HG03097 (cell line): Measurements from ENCODE around the gene ANKRD63.

ENCODE experiments used
- ATAC-seq: cut with Tn5 transposase; IDR thresholded peaks from one replicate; pipeline ENCODE4 v1.9.1; 2021; ENCODE audit not compliant: unreplicated experiment, low FRiP score

The ANKRD63 gene

GRCh38 chr15:40246496-40247280 lies 36.2 kb downstream of the ANKRD63 start:
- no peak for ATAC-seq

DNA sequence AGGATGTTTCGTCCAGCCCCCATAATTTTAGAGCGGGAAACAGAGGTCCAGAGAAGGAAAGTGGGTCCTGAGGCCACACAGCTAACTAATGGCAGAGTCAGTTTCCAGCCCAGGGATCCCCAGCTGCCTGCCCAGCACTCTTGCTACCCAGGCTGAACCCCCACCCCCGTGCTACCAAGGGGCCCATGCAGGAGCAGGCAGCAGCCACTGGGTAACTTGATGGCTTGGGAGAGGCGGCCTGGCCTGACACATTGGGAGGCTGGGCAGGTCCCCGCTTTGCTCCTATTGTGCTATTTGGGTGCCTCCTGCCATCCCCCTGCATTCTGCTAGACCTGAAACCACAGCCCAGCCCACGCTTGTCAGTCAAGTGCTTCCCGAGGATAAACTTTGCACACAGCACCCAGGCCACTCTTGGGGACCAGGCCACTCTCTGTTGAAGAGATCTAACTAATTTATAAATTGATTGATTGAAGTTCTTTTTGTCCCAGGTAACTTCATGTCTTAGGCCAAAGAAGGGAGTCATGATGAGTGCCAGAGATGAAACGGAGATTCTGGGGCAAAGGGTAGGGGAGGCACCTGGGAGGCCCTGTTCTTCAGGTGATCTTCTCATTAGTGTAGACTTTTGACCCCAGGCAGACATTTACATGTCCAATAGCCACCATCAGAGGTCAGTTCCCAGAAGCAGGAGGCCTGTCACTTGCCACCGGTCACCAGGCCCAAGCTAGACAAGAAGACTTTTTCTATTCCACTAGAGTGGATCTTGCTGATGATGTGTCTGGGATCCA lies 37.0 kb downstream of the ANKRD63 start:
- no peak for ATAC-seq

- ATAC-seq: no peak
These were observed 37.8 kb downstream of the ANKRD63 start for GRCh38 chr15:40244961-40245523.

DNA sequence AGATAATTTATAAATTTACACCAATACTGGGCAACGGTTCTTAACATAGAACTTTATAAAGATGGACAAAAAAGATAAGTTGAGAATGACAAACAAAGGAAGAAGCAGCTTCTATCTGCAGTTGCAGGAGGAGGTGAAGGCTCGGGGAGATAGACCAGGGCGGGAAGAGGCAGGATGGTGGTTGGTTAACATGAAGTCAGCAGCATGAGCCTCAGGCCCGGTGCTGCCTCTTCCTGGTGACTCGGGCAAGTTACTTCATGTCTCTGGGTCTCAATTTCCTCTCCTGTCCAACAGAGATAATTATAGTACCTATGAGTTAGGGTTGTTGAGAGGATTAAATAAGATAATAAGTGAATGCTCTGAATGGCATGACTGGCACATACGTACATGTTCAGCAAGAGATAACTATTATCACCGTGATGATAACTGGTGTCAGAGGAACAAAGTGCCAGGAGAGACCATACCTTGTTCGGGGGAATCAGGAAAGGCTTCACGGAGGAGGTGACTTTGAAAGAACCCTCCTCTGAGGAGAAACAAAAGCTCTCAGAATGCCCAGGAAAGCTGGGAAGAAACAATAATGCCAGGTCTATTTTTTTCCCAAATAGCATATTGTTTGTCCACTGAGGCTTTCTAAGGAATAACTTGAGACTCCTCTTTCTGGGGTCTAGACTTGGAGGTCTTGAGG lies 39.6 kb downstream of the ANKRD63 start:
- ATAC-seq: no peak

DNA sequence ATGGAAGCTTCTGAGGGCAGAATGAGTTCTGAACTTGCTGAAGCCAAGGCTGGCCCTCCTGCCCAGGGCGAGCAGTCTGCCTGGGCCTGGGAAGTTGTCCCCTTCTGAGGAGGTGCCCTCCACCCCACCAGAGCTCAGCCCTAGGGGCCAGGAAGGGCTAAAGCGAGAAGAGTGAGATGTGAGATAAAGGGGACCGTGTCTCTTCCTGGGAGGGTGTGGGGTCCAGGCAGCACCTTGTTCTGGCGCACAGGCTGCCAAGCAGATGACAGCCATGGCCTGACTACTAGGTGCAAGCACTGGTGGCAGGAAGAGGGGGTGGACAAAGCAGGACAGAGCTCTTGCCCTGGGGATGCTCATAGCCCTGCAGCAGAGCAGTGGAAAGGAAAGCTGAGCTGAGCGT lies 40.3 kb downstream of the ANKRD63 start:
- no peak for ATAC-seq

GRCh38 chr15:40242213-40242599 lies 40.7 kb downstream of the ANKRD63 start:
- no peak for ATAC-seq

DNA sequence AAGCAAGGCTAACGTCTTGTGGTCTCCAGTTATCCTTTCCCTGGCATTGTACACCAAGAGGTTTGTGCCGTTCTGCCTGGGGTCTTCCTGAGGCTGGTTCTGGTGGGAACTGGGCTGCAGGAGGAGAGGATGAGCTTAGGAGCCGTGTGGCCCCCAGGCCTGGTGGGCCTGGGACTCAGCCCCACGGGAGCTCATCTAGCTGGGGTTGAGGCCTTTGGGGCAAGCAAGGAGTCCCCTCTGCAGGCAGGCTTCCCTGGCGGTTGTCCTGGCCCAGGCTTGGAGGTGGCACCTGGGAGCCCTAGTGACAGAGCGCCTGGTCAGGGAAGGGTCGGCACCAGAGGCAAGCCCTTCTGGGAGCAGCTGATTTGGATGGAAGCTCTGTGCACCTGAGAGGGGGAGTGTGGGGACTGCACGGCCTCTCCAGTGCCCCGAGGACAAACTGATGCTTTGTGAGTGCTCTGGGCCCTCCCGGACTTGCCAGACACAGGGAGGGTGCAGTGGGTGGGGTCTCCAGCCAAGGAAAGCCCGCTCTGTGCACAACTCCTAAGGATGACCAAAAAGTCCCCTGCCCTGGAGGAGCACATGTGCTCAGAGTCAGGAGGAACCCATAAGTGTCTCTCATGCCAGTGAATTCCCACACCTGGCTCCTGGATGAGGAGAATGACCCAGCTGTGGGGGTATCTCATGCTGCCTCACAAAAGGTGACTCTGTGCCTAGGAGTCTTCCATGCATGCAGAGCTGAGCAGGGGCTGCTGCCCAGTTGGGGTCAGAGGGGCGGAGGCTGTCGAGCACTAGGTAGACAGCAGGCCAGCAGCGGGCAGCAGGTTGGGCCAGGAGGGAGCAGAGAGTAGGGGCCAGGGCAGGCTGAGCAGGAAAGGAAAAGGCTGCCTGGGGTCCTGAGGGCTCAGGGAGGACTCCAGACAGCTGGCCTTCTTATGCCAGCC lies 41.3 kb downstream of the ANKRD63 start:
- no peak for ATAC-seq

DNA sequence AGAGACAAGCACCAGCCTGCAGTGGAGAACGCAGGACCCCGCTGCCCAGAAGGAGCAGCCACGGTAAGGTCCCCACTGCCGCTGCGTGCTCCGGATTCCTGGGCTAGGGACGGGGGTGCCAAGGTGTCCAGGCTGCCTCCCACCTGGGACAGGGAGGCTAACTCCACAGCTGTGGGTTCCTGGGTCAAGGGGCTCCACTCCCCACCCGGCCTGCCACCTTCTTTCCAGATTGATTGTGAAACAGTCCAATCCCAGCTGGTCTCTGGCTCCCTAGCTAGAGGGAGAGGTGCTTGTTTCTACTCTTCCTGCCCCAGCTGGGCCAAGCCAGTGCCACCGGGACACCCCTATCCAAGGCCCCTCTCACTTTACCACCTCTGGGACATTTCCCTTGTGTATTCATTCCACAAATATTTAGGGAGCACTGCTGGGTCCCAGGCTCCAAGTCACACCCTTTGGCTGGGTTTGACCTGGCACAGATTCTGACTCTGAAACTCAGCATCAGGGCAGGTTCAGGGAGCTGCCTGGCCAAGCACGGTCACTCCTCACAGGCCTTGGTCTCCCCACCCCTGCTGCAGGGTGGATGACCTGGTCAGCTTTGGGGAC lies 42.1 kb downstream of the ANKRD63 start:
- ATAC-seq: no peak

- no peak for ATAC-seq
These were observed 42.9 kb downstream of the ANKRD63 start for GRCh38 chr15:40239693-40240618.

DNA sequence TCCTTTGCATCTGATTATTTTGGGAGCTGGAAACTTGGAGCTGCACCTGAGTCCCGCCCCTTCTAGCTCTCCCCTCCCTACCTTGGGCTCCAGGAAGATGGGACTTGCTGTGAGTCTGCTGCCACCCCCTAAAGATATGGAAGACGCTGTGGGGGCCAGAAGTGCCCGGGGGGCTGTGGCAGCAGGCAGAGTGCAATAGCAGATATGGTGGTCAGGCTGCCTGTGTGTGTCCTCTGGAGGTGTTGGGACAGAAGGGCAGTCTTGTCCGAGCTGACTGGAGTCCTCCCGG lies 43.5 kb downstream of the ANKRD63 start:
- no peak for ATAC-seq

DNA sequence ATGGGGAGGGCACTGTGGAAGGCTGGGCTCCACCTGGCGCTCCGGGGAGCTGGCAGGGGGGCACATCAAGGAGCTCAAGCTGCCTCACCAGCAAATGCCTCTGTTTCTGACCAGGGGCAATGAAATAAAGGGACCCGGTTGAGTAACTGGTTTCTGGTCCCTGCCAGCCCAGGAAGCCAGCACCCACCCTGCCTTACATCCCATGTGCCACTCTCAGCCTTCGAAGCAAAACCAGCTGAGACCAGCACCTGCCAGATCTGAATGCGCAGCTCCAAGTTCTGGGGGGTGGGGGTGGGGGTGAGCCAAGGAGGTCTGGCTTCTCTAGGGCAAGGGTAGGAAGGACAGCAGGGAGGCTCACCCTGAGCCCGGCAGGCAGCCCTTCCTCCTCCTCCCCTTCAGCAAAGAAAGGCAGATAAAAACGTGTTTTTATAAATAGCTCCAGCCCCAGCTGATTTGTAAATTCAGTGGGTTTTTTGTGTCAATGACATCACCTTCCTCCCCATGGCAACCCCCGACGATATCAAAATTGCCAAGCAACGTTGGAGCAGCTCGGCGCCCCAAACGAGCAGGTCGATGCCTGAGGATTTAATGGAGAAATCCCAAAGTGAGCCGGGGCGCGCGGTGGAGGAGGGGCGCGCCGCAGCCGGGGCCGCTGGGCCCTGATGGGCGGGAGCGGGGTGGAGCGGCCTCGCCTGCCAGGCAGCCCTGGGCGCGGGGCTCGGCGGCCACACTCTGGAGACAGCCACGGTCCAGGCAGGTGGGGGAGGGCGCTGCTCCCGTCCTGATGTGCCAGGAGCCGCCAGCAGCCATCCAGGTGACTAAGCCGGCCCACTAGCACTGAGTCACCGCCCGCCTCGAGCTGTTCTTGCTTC lies 44.1 kb downstream of the ANKRD63 start, which contains the start of gene PAK6:
PAK6 (plus strand) TSS at position 532 of the 872 bp plus-strand sequence. CDS start 25,723 bp downstream, outside the sequence.
- no peak for ATAC-seq

GRCh38 chr15:40235201-40235885 lies 47.5 kb downstream of the ANKRD63 start:
- no peak for ATAC-seq

DNA sequence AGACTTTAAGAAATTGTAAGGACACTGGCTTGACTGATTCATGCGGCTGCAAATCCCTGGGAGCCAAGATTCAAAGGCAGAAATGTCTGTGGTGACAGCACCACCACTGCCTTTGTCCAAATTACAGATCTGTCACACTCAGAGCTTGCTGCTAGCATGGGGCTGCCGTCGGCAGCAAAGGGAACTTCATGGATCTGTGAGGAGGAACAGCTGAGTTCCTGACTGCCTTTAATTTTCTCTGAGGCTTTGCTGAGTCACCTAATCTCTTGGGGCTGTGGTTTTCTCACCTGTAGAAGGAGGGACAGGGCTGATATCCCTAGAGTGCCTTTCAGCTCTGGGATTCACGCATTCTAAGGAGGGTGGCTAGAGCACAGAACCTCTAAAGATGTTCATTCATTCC lies 48.1 kb downstream of the ANKRD63 start:
- no peak for ATAC-seq

DNA sequence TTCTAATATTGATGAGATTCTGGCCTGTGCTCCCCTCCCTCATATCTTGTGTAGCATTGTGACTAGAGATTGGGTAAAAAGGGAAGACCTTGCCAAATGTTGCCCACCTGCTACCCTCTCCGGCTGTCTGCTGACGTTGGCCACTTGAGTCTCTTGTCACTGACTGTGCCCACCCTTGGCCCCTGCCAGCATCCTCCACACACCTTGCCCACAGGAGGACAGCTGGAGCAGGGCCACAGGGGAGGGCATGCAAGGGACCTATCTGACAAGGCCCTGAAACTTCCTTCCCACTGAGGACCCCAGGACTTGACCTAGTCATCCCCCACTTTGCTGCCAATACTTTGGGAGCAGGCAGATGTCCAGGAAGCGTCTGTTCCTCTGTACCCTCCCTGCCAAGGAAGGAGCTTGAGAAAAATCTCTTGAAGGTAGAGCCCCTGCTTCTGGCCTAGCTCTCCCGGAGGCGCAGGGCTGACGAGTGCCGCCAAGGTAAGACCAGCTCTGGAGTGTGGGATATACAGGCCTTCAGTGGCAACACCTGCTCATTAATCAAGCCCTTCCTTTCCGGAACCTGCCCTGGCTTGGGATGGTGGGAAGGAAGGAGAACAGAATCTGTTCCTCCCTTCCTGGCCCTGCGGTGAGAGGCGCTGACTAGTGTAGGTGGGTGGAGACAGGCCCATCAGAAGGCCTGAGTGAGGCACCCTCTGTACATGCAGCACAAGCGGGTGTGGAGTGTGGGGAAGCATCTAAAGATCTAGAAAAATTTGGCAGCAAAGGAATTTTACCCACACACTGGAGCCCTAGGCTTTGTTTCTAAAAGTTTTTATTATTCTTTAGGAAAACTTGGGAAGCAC lies 48.9 kb downstream of the ANKRD63 start:
- ATAC-seq: no peak

DNA sequence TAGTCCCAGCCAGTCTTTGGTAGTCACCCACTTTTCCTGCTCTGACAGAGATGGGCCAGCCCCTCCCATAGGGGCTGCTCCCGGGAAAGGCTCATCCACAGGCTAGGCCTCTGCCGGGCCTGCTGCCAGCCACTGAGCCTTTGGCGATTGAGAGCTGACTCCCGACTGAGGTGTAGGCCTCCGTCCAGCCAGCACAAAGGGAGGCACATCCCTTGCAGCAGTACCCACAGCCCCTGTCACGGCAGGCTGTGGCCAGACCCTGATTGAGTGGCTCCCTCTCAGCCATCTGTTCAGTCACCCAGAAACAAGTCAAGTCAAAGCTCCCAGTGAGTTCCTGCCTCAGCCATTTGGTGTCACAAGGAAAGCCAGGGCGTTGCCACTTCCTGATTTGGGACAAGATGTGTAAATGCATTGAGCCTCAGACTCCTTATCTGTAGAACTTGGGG lies 50.2 kb downstream of the ANKRD63 start:
- ATAC-seq: no peak
